Esophagus (tissue), 2 donors: Measurements from ENCODE around the gene SYNE1. TPM values are rescaled to one million over a fixed set of nuclear protein-coding genes. Genes with fewer than 3 reads are reported as not detected.

ENCODE experiments used
- H3K27ac ChIP-seq, 2 donors: one replicate each; pipeline ENCODE4 v1.5.1; 2013; ENCODE audit warnings: low read depth in 2 of 2, mild to moderate bottlenecking in 2 of 2, inconsistent platforms in 1 of 2, low read length in 1 of 2, moderate library complexity in 1 of 2
- H3K27me3 ChIP-seq, 2 donors: one replicate each; pipeline ENCODE4 v1.6.1; 2013; ENCODE audit warnings: low read length in 2 of 2, control low read depth in 1 of 2, mild to moderate bottlenecking in 1 of 2; ENCODE audit not compliant: insufficient read depth in 2 of 2, control insufficient read depth in 1 of 2
- H3K36me3 ChIP-seq, 2 donors: one replicate each; pipeline ENCODE4 v1.6.1; 2013; ENCODE audit warnings: low read length in 1 of 2; ENCODE audit not compliant: control insufficient read depth in 2 of 2, insufficient read depth in 2 of 2
- H3K4me1 ChIP-seq, 2 donors: one replicate each; pipeline ENCODE4 v1.6.1; 2013; ENCODE audit warnings: low read length in 1 of 2; ENCODE audit not compliant: control insufficient read depth in 2 of 2, insufficient read depth in 2 of 2
- H3K4me3 ChIP-seq, 2 donors: one replicate each; pipeline ENCODE4 v1.5.1; 2013; ENCODE audit warnings: low read length in 2 of 2, mild to moderate bottlenecking in 2 of 2, low read depth in 1 of 2, moderate library complexity in 1 of 2
- H3K9me3 ChIP-seq, 2 donors: one replicate each; pipeline ENCODE4 v1.6.1; 2013; ENCODE audit warnings: mild to moderate bottlenecking in 2 of 2, low read depth in 1 of 2, low read length in 1 of 2, moderate library complexity in 1 of 2; ENCODE audit not compliant: control insufficient read depth in 2 of 2, insufficient read depth in 1 of 2
- WGBS, 2 donors: extraction: QIAGEN DNeasy Blood & Tissue Kit; methylation state at CpG; one replicate each; pipeline ENCODE4 v1.1.7; 2013; 5-methylcytosine and 5-hydroxymethylcytosine counted together
- polyA plus RNA-seq, 2 donors: library from polyadenylated mRNA; stranded (reverse); fragments of 200-250 nt; gene quantifications; one replicate each; pipeline ENCODE4 v1.2.3, GENCODE V29; 2013
- donor health status: healthy with polysubstance abuse.
- donor health status: Bipolar disorder and iron deficiency.

The SYNE1 gene
- polyA plus RNA-seq, 2 donors, result 5.4 to 7.1 TPM

DNA sequence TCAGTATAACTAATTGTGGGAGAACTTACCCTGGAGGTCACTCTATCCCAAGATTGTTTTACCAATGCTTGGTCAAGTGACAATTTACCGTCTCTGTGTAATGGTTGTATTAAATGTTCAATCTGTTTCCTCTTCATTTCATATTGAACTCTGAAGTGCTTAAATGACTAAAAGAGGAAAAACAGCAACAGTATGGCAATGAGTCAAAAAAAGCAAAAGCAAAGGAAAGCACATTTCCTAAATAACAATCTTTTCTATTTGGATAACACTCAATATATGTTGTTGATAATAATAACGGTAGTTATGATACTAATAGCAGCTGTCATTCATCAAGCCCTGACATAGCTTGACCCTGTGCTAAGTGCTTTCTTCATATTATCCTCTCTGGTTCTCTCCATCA is 152.4 kb downstream of the SYNE1 start:
- Histone ChIP-seq H3K27me3 (no peaks in the 10 kb centered on the region), H3K4me3 (no peak overlapping the region), H3K4me1 (no peaks in the 10 kb centered on the region), H3K27ac (no peak overlapping the region), H3K36me3 (no peaks in the 10 kb centered on the region), H3K9me3 (no peaks in the 10 kb centered on the region)
- WGBS, 2 donors, result 58 to 67% methylated on average over 2 of the region's 2 CpGs

DNA sequence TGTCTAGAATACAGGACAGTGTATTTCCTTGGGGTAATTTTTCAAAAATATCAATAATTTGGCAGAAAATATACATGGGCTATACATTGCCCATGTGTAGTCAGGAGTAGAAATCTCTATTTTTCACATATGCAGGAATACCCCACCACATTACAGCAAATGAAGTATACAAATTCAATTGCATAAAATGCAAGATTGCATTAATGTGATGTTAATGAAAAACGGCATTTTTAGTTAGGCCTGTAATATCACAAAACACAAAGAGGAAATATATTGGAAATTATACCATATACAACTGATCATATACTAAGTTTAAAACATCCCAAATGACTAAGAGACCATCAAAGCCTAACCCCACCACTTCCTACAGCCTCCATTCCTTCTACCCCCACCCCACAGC is 154.9 kb downstream of the SYNE1 start:
- Histone ChIP-seq H3K27me3 (no peaks in the 10 kb centered on the region), H3K4me3 (no peak overlapping the region), H3K9me3 (no peaks in the 10 kb centered on the region), H3K27ac (no peak overlapping the region), H3K36me3 (no peaks in the 10 kb centered on the region), H3K4me1 (no peaks in the 10 kb centered on the region)
- WGBS, 2 donors, result 88 to 90% methylated on average over 1 of the region's 1 CpG

DNA sequence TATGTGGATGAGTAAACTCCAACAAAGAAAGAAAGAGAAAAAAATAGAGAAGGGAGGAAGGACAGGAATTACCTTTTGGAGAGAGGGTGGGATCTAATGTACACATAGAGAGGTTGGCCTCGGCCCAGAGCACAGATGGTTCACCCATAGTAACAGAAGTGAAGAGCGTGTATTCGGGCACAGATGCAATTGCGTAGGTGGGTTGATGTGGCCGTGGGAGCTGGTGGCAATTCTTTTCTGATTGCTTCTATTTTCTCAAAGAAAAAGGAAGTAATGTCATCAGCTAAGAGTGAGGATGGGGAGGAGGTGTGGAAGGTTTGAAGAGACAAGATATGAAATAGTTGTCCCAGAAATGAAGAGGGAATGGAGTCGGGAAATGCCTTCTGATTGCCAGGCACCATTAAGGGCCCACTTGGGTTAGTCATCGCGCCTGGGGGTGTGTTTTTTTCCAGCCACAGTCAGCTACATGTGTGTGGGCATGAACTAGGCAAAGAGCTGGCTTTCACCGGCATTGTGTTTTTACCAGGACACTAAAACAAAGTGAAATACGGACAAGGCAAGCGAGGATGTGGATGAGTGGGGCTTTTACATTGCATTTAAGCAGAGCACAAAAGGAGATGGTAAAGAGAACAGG is 158.7 kb downstream of the SYNE1 start:
- Histone ChIP-seq H3K27me3 (no peaks in the 10 kb centered on the region), H3K27ac (no peak overlapping the region), H3K9me3 (no peaks in the 10 kb centered on the region), H3K36me3 (no peaks in the 10 kb centered on the region), H3K4me3 (no peak overlapping the region), H3K4me1 (no peaks in the 10 kb centered on the region)
- 88 to 89% methylated on average over 11 of the region's 11 CpGs for WGBS, 2 donors

DNA sequence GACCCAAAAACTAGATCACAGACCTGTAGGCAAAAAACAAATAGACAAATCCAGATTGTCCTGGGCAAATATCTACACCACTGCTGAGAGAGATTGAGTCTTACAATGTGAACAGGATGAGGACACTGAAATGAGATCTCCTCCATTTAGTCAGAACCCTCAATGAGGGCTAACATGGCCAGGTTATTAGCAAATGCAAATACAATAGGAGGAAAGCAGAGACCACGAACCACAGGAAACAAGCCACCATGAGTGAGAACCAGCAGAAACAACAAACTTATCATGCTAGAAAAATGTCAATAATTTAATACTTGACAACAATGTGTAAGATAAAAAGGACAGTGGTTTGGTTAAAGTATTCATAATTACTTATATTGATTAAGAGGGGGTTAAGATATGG is 162.8 kb downstream of the SYNE1 start:
- WGBS, 2 donors, result 67 to 74% methylated on average over 1 of the region's 1 CpG
- H3K27ac ChIP-seq, result no peak overlapping the region
- no peaks in the 10 kb centered on the region for H3K9me3 ChIP-seq
- H3K27me3 ChIP-seq, result no peaks in the 10 kb centered on the region
- no peaks in the 10 kb centered on the region for H3K4me1 ChIP-seq
- H3K36me3 ChIP-seq, result no peaks in the 10 kb centered on the region
- no peak overlapping the region for H3K4me3 ChIP-seq

DNA sequence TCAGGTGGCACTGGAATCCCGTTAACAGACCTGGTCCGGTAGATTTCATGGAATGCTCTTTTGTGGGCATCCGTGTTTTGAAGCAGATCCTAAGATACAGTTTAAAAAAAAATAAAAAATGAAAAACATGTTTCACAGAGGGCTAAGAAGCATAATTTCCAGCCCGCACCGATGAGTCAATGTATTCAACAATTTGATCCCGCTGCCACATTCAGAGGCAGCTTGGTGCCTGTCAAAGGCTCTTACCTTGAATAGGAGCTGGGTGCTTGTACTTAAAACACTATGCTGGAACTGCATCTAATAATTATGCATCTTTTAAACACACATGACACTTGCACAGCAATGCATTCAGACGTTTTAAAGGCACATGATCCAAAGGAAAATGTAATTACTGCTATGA is 164.8 kb downstream of the SYNE1 start:
- no peaks in the 10 kb centered on the region for H3K36me3 ChIP-seq
- no peaks in the 10 kb centered on the region for H3K4me1 ChIP-seq
- H3K27ac ChIP-seq, result no peak overlapping the region
- no peaks in the 10 kb centered on the region for H3K9me3 ChIP-seq
- no peak overlapping the region for H3K4me3 ChIP-seq
- H3K27me3 ChIP-seq, result no peaks in the 10 kb centered on the region
- WGBS, 2 donors, result 70 to 73% methylated on average over 7 of the region's 7 CpGs

DNA sequence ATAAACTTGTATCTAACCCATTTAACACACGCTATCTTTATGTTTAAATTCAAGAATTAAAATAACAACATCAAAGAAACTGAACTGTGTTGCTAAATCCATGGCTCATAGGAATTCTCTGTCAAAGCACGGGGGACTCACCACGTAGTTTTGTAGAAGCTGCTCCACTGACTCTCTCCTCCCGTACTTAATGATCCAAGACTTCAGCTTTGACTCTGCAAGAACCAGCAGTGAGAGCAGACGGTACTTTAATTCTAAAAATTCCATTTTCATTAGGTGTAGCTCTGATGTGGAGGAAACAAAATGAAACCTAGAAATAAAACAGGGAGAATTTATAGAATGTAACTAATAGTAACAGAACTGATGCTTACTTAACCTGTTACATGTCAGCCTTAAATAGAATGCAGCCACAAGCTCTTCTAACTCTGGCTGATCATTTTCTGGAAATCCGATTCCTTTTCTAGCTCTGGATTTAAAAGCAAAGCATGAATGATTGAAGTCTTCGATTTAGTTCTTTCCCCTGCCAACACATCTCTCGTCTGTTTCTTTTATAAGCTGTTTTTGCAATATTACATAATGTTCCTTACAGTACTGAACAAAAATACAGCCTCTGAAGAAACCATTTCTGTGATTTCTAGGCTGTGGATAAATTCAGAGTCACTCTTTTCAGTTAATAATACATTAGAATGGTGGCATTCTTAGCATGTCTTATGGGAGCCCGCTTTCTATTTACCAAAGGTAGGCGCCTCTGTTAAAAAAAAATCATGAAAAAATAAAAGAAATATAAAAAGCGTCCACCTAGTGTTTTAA is 165.5 kb downstream of the SYNE1 start:
- no peaks in the 10 kb centered on the region for H3K4me1 ChIP-seq
- no peaks in the 10 kb centered on the region for H3K36me3 ChIP-seq
- no peak overlapping the region for H3K4me3 ChIP-seq
- no peaks in the 10 kb centered on the region for H3K27me3 ChIP-seq
- H3K27ac ChIP-seq, result no peak overlapping the region
- WGBS, 2 donors, result 60 to 64% methylated on average over 11 of the region's 11 CpGs
- H3K9me3 ChIP-seq, result no peaks in the 10 kb centered on the region

DNA sequence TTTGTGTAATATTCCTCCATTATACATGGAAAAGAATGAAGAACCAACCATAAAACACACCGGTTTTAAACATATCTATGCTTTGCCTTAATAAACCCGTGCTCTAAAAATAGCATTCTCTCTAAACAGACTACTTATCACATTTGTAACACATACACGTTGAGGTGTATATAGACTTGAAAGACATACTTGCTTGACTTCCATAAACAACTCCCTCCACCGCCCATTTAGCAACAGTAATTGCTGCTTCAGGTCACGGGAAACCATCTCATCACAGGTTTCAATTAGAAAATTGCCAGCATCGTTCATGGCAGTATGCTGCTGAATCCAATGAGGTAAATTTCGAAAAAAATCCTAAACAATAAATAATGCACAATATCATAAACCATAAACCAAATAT is 174.0 kb downstream of the SYNE1 start:
- Histone ChIP-seq H3K9me3 (no peaks in the 10 kb centered on the region), H3K27me3 (no peaks in the 10 kb centered on the region), H3K27ac (no peak overlapping the region), H3K4me1 (no peaks in the 10 kb centered on the region), H3K36me3 (no peaks in the 10 kb centered on the region), H3K4me3 (no peak overlapping the region)
- 66 to 68% methylated on average over 7 of the region's 7 CpGs for WGBS, 2 donors

DNA sequence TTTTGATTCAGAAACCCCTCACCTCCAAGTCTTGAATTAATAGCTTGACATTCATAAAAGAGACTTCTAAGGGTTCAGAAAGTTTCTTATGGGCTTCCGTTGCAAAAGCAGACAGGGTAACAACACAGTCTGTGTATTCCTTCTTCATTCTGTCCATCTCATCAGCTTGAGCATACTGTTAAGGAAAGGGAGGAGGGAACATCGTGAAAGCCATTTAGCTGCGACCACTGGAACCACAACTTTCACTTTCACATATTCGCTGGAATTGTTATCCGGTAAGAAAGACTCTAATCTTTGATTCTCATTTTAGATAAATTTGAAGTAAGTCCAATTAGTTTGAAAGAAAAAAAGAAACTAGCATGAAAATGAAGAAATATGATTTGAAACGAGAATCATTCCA is 174.4 kb downstream of the SYNE1 start:
- Histone ChIP-seq H3K9me3 (no peaks in the 10 kb centered on the region), H3K27ac (no peak overlapping the region), H3K4me1 (no peaks in the 10 kb centered on the region), H3K36me3 (no peaks in the 10 kb centered on the region), H3K4me3 (no peak overlapping the region), H3K27me3 (no peaks in the 10 kb centered on the region)
- whole genome bisulfite sequencing, 2 donors, result 48 to 51% methylated on average over 6 of the region's 6 CpGs

DNA sequence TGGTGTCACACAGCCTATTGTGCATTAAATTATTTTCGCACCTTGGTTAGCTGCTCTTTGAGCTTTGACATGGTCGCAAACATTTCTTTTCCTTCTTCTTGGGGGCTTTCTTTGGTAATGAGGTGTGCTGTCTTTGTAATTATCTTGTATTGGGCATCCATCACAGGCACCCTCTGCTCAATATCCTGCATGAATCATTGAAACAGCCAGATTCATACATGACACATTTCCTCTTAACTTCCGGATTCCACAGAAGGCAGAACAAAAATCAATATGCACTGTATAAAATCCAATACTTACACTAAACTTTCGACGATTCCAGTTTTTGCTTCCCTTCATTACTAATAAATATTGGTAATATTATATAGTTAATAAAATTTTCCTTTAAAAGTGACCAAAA is 175.6 kb downstream of the SYNE1 start:
- WGBS, 2 donors, result 64 to 74% methylated on average over 5 of the region's 5 CpGs
- Histone ChIP-seq H3K27ac (no peak overlapping the region), H3K27me3 (no peaks in the 10 kb centered on the region)

More for the DNA sequence above, 175.6 kb downstream of the SYNE1 start:
- Histone ChIP-seq H3K9me3 (no peaks in the 10 kb centered on the region), H3K4me1 (no peaks in the 10 kb centered on the region), H3K4me3 (no peak overlapping the region), H3K36me3 (no peaks in the 10 kb centered on the region)
